Sigmoid colon (tissue), 7 donors: Measurements from ENCODE around the gene SF3B2. TPM values are rescaled to one million over a fixed set of nuclear protein-coding genes. Genes with fewer than 3 reads are reported as not detected.

Experiments
- DNase-seq: peaks from one replicate; pipeline ENCODE4 v3.0.0-alpha.2; 2019
- H3K27ac ChIP-seq, 4 donors: fragments of 200-600 bp; sonication (generic); one replicate each; pipeline ENCODE4 v1.5.1; 2016 to 2019; ENCODE audit warnings: mild to moderate bottlenecking in 1 of 4
- H3K27me3 ChIP-seq, 3 donors: fragments of 200-600 bp; sonication (generic); one replicate each; pipeline ENCODE4 v1.5.1; 2019; ENCODE audit warnings: mild to moderate bottlenecking in 1 of 3
- H3K36me3 ChIP-seq, 4 donors: fragments of 200-600 bp; sonication (generic); one replicate each; pipeline ENCODE4 v1.5.1; 2016 to 2019
- H3K4me1 ChIP-seq, 4 donors: fragments of 200-600 bp; sonication (generic); one replicate each; pipeline ENCODE4 v1.5.1; 2017 to 2019
- H3K4me3 ChIP-seq, 4 donors: fragments of 200-600 bp; sonication (generic); one replicate each; pipeline ENCODE4 v1.5.1; 2017 to 2019; ENCODE audit warnings: mild to moderate bottlenecking in 2 of 4, moderate library complexity in 1 of 4
- H3K9me3 ChIP-seq, 4 donors: fragments of 200-600 bp in 3 of 4; sonication (generic) in 3 of 4; one replicate each; pipeline versions ENCODE4 v1.5.1 to v1.6.1; 2013 to 2019
- CTCF ChIP-seq, 4 experiments: fragments of 450-650 bp in 3 of 4; fragments of 200-600 bp in 1 of 4; IDR thresholded peaks; one replicate each; pipeline ENCODE4 v1.5.1; 2016 to 2019; ENCODE audit warnings: antibody characterized with exemption in 4 of 4, mild to moderate bottlenecking in 3 of 4, moderate library complexity in 2 of 4
- EP300 ChIP-seq, 4 donors: sonication (generic); formaldehyde crosslinking; IDR thresholded peaks; one replicate each; pipeline ENCODE4 v1.6.1; 2017; ENCODE audit warnings: antibody characterized with exemption in 4 of 4
- POLR2A ChIP-seq, 2 donors: fragments of 450-650 bp; IDR thresholded peaks; one replicate each; pipeline ENCODE4 v1.6.1; 2016; ENCODE audit warnings: antibody characterized with exemption in 2 of 2, mild to moderate bottlenecking in 2 of 2, moderate library complexity in 2 of 2
- POLR2AphosphoS5 ChIP-seq, 4 donors: sonication (generic); formaldehyde crosslinking; IDR thresholded peaks; one replicate each; pipeline ENCODE4 v1.6.1; 2017; ENCODE audit warnings: antibody characterized with exemption in 4 of 4
- WGBS, 2 donors: extraction: QIAGEN DNeasy Blood & Tissue Kit; methylation state at CpG; one replicate each; pipeline ENCODE4 v1.1.7; 2013; 5-methylcytosine and 5-hydroxymethylcytosine counted together
- intact Hi-C: fragments of 100-400 bp; cut with DNase I; formaldehyde crosslinking; loops from one replicate; pipeline ENCODE4 v1.15.1; 2023
- polyA plus RNA-seq, 3 donors: library from polyadenylated mRNA; stranded (reverse); fragments of 200-250 nt; gene quantifications; one replicate each; pipeline ENCODE4 v1.2.3, GENCODE V29; 2013
- total RNA-seq, 4 donors: library from RNA; depleted of rRNA; stranded (reverse); fragments of >200 nt; gene quantifications; one replicate each; pipeline ENCODE4 v1.1.0, GENCODE V29; 2016
- donor health status: healthy with polysubstance abuse.
- donor health status: Bipolar disorder and iron deficiency.
- donor health status: healthy.

The SF3B2 gene
- total and polyA plus RNA-seq, 7 donors, result 71.7 to 122 (median 91.9) TPM

DNA sequence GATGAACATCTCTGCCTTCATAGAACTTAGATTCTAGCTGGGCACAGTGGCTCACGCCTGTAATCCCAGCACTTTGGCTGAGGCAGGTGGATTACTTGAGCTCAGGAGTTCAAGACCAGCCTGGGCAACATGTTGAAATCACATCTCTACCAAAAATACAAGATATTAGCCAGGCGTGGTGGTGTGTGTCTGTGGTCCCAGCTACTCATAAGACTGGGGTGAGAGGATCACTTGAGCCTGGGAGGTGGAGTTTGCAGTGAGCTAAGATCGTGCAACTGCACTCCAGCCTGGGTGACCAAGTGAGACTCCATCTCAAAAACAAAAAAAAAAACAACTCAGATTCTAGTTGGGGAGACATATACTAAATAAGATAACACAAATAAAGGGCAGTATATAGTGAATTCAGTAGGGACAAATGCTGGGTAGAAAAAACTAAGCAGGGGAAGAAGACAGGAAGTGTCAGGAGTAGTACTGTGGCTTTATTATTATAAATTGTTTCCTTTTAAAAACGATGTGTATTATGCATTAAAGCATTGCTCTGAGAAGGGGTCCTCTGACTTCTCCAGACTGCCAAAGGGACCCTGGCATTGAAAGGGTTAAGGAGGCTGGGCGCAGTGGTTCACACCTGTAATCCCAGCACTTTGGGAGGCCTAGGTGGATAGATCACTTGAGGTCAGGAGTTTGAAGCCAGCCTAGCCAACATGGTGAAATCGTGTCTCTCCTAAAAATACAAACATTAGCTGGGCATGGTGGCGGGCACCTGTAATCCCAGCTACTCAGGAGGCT is 64.6 kb downstream of the SF3B2 start:
- Histone ChIP-seq H3K27ac (no peak overlapping the region), H3K27me3 (no peaks in the 10 kb centered on the region), H3K9me3 (no peaks in the 10 kb centered on the region), H3K4me3 (no peak overlapping the region), H3K4me1 (peaks cover 0 to 33% (median 25%) of the 10 kb centered on the region in 4 donors), H3K36me3 (no peaks in the 10 kb centered on the region)
- no peak for TF ChIP-seq EP300 (IDR thresholded peaks at IDR 0.05)
- TF ChIP-seq POLR2A (IDR thresholded peaks at IDR 0.05), result no peak
- TF ChIP-seq CTCF (IDR thresholded peaks at IDR 0.05), result no peak
- TF ChIP-seq POLR2AphosphoS5 (IDR thresholded peaks at IDR 0.05), result no peak
- DNase-seq, result no peak
- 56 to 74% methylated on average over 7 of the region's 7 CpGs for WGBS, 2 donors
- intact Hi-C loops, result no loop called here

DNA sequence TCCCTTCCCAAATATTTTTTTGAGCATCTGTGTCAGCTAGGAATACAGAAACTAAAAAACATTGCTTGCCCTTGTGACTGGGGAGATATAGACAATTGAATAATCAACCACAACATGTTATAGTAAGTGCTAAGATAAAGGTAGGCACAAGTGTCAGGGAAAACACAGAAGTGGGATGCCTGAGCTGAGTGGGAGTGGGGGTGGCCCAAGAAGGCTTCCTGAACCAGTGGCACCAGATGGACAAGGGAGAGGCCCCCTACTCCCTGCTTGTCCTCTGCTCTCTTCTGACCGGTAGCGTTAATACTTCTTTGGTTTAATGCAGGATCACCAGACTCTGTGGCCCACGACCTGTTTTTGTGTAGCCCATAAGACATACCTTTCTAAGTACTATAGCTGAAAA is 66.7 kb downstream of the SF3B2 start:
- no peaks in the 10 kb centered on the region for H3K27me3 ChIP-seq
- WGBS, 2 donors, result 63 to 65% methylated on average over 3 of the region's 3 CpGs
- no peaks in the 10 kb centered on the region for H3K36me3 ChIP-seq
- no peak overlapping the region for H3K4me3 ChIP-seq
- no peak for DNase-seq
- H3K9me3 ChIP-seq, result no peaks in the 10 kb centered on the region
- TF ChIP-seq POLR2A (IDR thresholded peaks at IDR 0.05) (no peak), POLR2AphosphoS5 (IDR thresholded peaks at IDR 0.05) (no peak), CTCF (IDR thresholded peaks at IDR 0.05) (no peak), EP300 (IDR thresholded peaks at IDR 0.05) (no peak)
- H3K4me1 ChIP-seq, result peaks cover 0 to 12% (median 6%) of the 10 kb centered on the region in 4 donors
- peak overlapping the region in 1 of 4 donors; percentile 43 for H3K27ac ChIP-seq
- intact Hi-C loops, result no loop called here

Other genes with a start within 250 kb of the SF3B2 start
- 1 to 10 TPM in 1 of 4 donors, under 1 TPM in 3; 0.27 to 1.2 (median 0.63) TPM for gene SNX32, start 218.4 kb upstream of the SF3B2 start, total RNA-seq
- 1 to 10 TPM in 1 of 3 donors, under 1 TPM in 1, not detected in 1; 0.69 to 1.5 TPM for gene SNX32, start 218.4 kb upstream of the SF3B2 start, polyA plus RNA-seq
- gene CFL1, start 194.2 kb upstream of the SF3B2 start, total RNA-seq, result 100 to 1,000 TPM; 428 to 506 (median 487) TPM
- gene CFL1, start 194.2 kb upstream of the SF3B2 start, polyA plus RNA-seq, result 1,000 to 10,000 TPM; 1,456 to 2,165 (median 1,757) TPM
- gene MUS81, start 191.9 kb upstream of the SF3B2 start, total RNA-seq, result 10 to 100 TPM; 42.1 to 54.2 (median 45.2) TPM
- 10 to 100 TPM; 33.5 to 61.8 (median 36.0) TPM for gene MUS81, start 191.9 kb upstream of the SF3B2 start, polyA plus RNA-seq
- 100 to 1,000 TPM in 2 of 4 donors, 10 to 100 TPM in 2; 71.7 to 120 (median 97.3) TPM for gene EFEMP2, start 179.6 kb upstream of the SF3B2 start, total RNA-seq
- gene EFEMP2, start 179.6 kb upstream of the SF3B2 start, polyA plus RNA-seq, result 10 to 100 TPM in 2 of 3 donors, 1 to 10 TPM in 1; 8.6 to 24.0 (median 19.4) TPM
- gene CTSW, start 172.5 kb upstream of the SF3B2 start, total RNA-seq, result under 1 TPM in 1 of 4 donors, not detected in 3; 0.82 TPM
- 1 to 10 TPM in 2 of 3 donors, not detected in 1; 2.3 to 3.1 TPM for gene CTSW, start 172.5 kb upstream of the SF3B2 start, polyA plus RNA-seq
- gene FIBP, start 163.9 kb upstream of the SF3B2 start, total RNA-seq, result 10 to 100 TPM; 37.5 to 60.7 (median 48.6) TPM
- gene FIBP, start 163.9 kb upstream of the SF3B2 start, polyA plus RNA-seq, result 10 to 100 TPM; 54.4 to 66.1 (median 58.3) TPM
- 10 to 100 TPM; 57.1 to 73.6 (median 67.6) TPM for gene CCDC85B, start 161.7 kb upstream of the SF3B2 start, total RNA-seq
- gene CCDC85B, start 161.7 kb upstream of the SF3B2 start, polyA plus RNA-seq, result 10 to 100 TPM in 2 of 3 donors, 1 to 10 TPM in 1; 4.2 to 31.6 (median 13.2) TPM
- gene FOSL1, start 152.0 kb upstream of the SF3B2 start, total RNA-seq, result 10 to 100 TPM in 1 of 4 donors, 1 to 10 TPM in 1, under 1 TPM in 1, not detected in 1; 0.36 to 12.4 (median 2.8) TPM
- gene FOSL1, start 152.0 kb upstream of the SF3B2 start, polyA plus RNA-seq, result 1 to 10 TPM; 1.6 to 3.6 (median 2.9) TPM
- 10 to 100 TPM; 22.1 to 36.3 (median 23.9) TPM for gene C11orf68, start 133.3 kb upstream of the SF3B2 start, total RNA-seq
- gene C11orf68, start 133.3 kb upstream of the SF3B2 start, polyA plus RNA-seq, result 10 to 100 TPM; 23.4 to 26.1 (median 24.0) TPM
- 100 to 1,000 TPM in 1 of 4 donors, 10 to 100 TPM in 3; 58.9 to 115 (median 79.2) TPM for gene DRAP1, start 132.9 kb upstream of the SF3B2 start, total RNA-seq
- gene DRAP1, start 132.9 kb upstream of the SF3B2 start, polyA plus RNA-seq, result 10 to 100 TPM; 61.5 to 87.1 (median 77.5) TPM
- under 1 TPM in 1 of 4 donors, not detected in 3; 0.49 TPM for gene TSGA10IP, start 106.9 kb upstream of the SF3B2 start, total RNA-seq
- gene TSGA10IP, start 106.9 kb upstream of the SF3B2 start, polyA plus RNA-seq, result not detected
- gene SART1, start 90.6 kb upstream of the SF3B2 start, total RNA-seq, result 10 to 100 TPM; 33.8 to 38.8 (median 37.0) TPM
- gene SART1, start 90.6 kb upstream of the SF3B2 start, polyA plus RNA-seq, result 10 to 100 TPM; 22.2 to 50.0 (median 26.4) TPM
- gene EIF1AD, start 50.2 kb upstream of the SF3B2 start, total RNA-seq, result 10 to 100 TPM; 19.4 to 23.9 (median 21.1) TPM
- 10 to 100 TPM; 13.8 to 26.0 (median 14.3) TPM for gene EIF1AD, start 50.2 kb upstream of the SF3B2 start, polyA plus RNA-seq
- gene BANF1, start 49.9 kb upstream of the SF3B2 start, total RNA-seq, result 10 to 100 TPM; 40.4 to 76.4 (median 50.5) TPM
- gene BANF1, start 49.9 kb upstream of the SF3B2 start, polyA plus RNA-seq, result 100 to 1,000 TPM; 113 to 150 (median 130) TPM
- not detected for gene CST6, start 40.4 kb upstream of the SF3B2 start, total RNA-seq
- gene CST6, start 40.4 kb upstream of the SF3B2 start, polyA plus RNA-seq, result 1 to 10 TPM in 1 of 3 donors, under 1 TPM in 1, not detected in 1; 0.10 to 1.2 TPM
- gene CATSPER1, start 25.9 kb upstream of the SF3B2 start, total RNA-seq, result not detected
- gene CATSPER1, start 25.9 kb upstream of the SF3B2 start, polyA plus RNA-seq, result under 1 TPM in 1 of 3 donors, not detected in 2; 0.06 TPM
- not detected for gene GAL3ST3, start 3.2 kb upstream of the SF3B2 start, total RNA-seq
- gene GAL3ST3, start 3.2 kb upstream of the SF3B2 start, polyA plus RNA-seq, result under 1 TPM in 1 of 3 donors, not detected in 2; 0.04 TPM
- gene PACS1, start 17.9 kb downstream of the SF3B2 start, total RNA-seq, result 10 to 100 TPM; 16.3 to 75.9 (median 26.5) TPM
- gene PACS1, start 17.9 kb downstream of the SF3B2 start, polyA plus RNA-seq, result 10 to 100 TPM in 1 of 3 donors, 1 to 10 TPM in 2; 2.1 to 28.0 (median 5.4) TPM
- gene KLC2, start 205.3 kb downstream of the SF3B2 start, total RNA-seq, result 10 to 100 TPM; 16.1 to 29.9 (median 24.1) TPM
- gene KLC2, start 205.3 kb downstream of the SF3B2 start, polyA plus RNA-seq, result 10 to 100 TPM in 1 of 3 donors, 1 to 10 TPM in 2; 5.4 to 20.5 (median 6.5) TPM
- 10 to 100 TPM; 65.4 to 93.7 (median 77.3) TPM for gene RAB1B, start 216.3 kb downstream of the SF3B2 start, total RNA-seq
- 100 to 1,000 TPM; 196 to 286 (median 243) TPM for gene RAB1B, start 216.3 kb downstream of the SF3B2 start, polyA plus RNA-seq
- gene CNIH2, start 225.8 kb downstream of the SF3B2 start, total RNA-seq, result 1 to 10 TPM in 1 of 4 donors, not detected in 3; 1.7 TPM
- gene CNIH2, start 225.8 kb downstream of the SF3B2 start, polyA plus RNA-seq, result under 1 TPM in 1 of 3 donors, not detected in 2; 0.63 TPM
- gene YIF1A, start 236.8 kb downstream of the SF3B2 start, total RNA-seq, result 10 to 100 TPM; 43.5 to 72.4 (median 61.9) TPM
- 100 to 1,000 TPM in 1 of 3 donors, 10 to 100 TPM in 2; 30.3 to 104 (median 45.0) TPM for gene YIF1A, start 236.8 kb downstream of the SF3B2 start, polyA plus RNA-seq
- gene TMEM151A, start 239.5 kb downstream of the SF3B2 start, total RNA-seq, result under 1 TPM in 2 of 4 donors, not detected in 2; 0.27 to 0.36 TPM
- gene TMEM151A, start 239.5 kb downstream of the SF3B2 start, polyA plus RNA-seq, result under 1 TPM in 1 of 3 donors, not detected in 2; 0.36 TPM